HG02678 (cell line): Measurements from ENCODE around the gene MIGA2.
"Not testable (repeated sequence)": the region's sequence is repeated elsewhere in the genome, so short reads cannot be mapped to it uniquely, and the experiment has no call there.

ENCODE experiments used
- ATAC-seq: cut with Tn5 transposase; IDR thresholded peaks from one replicate; pipeline ENCODE4 v1.9.1; 2021; ENCODE audit warnings: mild to moderate bottlenecking, moderate library complexity; ENCODE audit not compliant: unreplicated experiment

Gene MIGA2

DNA sequence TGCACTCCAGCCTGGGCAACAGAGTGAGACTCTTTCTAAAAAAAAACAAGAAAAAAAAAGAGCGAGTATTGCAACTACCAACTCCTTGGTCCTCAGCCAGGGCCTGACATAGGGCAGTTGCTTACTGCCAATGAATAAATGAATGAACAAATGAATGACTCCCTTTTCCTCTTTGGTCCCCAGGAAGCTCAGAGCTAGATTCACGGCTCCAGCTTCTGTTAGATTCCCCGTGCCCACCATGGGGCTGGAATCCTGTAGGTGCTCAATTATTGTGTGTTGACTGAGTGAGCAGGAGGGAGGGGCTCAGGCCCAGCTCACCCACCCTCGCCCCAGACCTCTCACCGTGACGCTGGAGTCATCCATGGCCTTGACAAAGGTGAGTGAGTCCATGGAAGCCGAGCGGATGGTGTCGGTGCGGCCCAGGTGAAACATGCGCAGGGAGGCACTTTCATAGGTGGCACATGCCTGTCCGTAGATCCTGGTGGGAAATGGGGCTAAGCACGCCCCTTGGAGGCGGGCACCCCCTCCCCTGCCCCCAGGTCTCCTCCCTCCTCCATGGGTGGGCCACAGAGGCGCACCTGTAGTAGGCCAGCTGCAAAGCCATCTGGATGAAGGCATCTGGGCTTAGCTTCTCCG is 61.4 kb downstream of the MIGA2 start:
- no peak for ATAC-seq

DNA sequence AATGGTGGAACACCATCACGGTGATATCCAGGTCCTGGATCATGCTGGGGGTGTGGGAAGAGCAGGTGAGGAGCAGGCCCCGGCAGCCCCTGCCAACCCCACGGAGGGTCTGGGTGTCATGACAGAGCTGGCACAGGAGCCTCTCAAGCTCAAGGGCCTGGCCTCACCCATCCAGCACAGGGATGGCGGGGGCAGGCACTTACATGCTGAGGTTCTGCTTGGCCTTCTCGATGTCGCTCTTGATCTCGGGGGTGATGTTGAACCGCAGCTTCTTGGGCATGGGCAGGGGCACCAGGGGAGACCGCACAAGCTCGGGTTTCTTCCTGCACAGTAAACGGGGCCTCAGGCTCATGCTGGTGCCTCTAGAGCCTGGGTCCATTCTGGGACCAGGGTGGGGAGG is 61.9 kb downstream of the MIGA2 start:
- no peak for ATAC-seq

DNA sequence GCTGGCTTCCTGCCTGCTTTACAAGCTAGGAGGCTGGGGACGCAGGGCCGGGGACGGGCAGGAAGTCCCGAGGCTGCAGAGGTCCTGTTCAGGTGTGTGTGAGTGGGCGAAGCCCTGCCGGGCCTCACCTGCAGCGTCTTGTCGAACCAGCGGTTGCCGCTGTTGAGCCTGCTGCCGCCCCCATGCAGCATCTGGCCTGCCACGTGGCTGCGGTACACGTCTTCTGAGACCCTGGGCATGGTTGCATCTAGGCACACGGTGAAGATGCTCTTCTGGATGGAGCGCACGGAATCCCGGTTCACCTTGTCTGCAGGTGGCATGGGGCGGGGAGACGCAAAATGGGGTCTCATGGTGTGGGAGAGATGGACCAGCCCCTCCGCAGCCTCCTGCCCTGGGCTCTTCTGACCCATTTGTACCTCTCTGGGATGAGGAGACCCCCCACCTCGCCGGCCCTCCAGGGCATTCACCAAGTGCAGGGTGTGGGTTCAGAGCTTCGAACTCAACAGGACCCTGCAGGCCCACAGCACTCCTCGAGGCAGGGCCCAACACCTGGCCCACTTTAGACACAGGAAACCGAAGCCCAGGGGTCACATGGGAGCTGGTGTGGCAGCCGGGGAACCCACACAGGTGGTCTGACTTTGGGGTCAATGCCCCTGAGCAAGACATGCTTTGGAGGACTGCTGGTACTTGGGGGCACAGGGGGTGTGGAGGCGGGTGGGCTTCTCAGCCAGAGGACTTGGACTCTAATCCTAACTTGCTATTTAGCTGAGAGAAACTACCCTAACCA is 64.2 kb downstream of the MIGA2 start:
- ATAC-seq, result no peak

DNA sequence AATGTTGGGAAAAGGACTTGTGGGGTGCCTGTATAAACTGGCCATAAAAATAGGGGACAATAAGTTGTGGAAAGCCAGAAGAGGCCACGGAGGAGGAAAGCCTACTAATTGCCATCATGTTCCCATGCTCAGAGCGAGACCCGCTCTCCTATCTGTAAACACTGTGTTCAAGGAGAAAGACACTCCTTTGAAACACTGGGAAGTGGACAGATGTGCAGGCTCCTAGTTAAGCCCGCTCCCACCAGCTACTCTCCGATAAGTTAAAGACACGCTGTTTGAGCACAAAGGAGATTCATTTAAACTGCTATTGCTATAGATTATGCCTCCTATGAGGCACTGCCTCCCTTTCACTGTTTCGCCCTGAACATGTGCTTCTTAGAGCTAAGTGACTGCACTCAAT is 64.9 kb downstream of the MIGA2 start:
- no peak for ATAC-seq

DNA sequence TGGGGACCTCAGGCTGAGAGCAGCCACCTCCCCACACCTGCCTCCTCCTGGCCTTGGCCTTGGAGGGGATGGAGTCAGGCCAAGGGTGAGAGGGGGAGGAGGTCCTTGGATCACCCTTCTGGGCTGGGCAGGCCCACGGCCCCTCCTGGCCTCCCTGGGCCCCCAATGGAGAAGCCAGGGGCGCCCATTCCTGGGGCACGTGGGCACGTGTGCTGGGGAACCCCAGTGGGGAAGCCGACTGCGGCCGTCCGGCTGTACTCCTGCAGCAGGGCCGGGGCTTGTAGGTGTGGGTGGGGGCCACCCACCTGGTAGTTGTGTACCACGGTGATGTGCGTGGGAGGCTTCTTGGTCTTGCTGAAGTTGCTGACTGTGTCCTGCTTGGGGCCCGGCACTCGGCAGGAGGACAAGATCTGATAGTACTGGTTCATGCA is 65.7 kb downstream of the MIGA2 start:
- no peak for ATAC-seq

DNA sequence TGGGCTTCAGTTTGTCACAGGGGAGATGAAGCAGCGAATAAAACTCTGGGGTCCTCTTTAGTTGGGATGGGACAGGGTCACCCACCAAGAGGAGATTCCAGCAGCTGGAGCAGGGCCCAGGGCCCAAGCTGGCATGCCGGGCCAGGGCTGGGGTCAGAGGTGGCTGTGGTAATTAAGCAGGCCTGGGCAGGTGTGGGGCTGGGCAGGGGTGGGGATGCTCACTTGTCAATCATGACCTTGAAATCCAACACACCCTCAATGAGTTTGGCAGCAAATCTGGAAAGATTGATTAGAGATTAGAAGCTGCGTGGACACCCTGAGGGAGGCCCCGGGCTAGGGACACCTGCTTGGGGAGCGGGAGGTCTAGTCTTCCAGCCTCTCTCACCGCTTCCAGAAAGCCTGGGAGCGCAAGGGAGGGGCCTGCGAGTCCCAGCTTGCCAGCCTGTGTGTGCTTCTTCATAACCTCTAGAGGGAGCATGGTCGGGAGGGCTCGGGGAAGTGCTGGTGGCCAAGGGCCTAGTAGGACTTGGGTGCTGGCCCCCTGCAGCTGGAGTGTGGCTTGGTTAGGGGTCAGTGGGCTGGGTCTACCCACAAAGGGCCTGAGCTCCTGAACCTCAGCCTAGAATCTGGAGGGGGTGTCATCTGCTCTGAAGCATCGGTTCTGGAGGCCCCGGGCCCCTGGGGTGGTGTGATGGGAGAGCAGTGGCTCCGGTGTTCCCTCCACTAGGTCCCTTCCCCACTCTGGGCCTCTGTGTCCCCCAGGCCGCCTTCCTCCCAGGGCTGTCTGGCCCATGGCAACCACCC is 66.6 kb downstream of the MIGA2 start:
- ATAC-seq, result no peak

DNA sequence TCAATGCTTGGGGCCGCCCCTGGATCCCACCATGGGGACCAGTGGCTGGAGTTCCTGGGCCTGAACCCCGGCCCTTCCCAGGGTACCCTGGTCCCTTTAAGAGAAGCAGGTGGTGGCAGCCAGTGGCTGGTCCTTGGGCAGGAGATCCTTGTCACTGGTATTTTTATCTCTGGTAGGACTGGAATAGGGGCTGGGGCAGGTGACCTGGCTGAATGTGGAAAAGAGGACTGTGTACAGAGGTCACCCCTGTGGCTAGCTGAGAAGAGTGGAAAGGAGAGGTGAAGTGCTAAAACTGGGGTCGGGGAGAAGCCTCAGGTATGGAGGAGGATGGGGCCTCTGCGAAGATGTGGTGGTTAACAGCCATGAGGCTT is 67.2 kb downstream of the MIGA2 start:
- no peak for ATAC-seq

DNA sequence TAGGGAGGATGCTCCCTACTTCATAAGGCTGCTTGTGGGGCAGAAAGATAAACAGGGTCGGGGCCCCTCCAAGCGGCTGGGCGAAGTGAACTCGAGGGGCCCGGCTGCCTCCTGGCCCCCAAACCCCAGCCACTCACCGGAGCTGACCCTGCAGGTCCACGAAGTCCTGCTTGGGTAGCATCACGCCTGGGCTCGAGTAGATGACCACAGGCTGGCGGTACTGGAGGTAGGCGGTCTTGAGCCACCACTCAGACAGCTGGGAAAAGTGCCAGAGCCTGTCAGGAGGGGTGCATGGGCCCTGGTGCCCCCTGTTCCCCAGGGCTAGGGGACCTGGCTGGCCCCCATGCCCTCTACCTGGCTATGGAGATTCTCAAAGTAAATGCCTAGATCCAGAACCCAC is 67.6 kb downstream of the MIGA2 start:
- ATAC-seq, result no peak

DNA sequence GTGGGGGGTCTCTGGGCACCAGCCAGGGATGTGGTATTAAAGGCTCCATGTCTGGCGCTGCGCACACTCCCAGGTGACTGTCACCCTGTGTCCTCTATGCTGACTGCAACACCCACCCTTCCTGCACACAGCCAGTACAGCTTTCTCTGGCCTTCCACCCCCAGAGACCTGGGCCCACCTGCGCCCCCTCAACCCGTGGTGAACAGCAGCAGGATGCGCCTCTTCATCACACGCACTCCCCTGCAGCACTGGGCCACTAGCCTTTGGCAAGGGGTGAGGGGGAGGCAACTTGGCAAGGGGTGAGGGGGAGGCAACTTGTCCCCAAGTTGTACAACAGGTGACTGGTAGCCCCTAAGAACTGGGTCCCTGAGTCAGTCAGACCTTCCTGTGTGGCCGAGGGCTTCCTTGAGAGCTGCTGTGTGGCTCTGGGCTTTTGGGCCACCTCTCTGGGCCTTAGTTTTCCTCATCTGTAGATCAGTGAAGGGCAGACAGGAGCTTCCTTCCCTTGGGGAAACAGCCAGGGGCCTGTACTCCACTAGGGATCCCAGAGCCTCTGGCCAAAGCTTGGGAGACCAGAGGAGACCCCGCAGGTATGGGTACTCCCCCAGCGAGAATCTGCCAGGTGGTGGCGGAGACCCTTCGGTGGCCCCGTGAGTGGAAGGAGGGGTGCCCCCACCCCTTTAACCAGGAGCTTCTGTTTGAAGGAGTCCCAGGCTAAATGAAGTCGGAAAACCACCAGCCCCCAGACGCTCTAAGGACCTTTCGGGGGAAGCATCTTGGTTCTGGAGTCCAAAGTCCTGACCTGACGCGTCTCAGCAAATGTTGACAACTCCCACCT is 69.7 kb downstream of the MIGA2 start:
- no peak for ATAC-seq

DNA sequence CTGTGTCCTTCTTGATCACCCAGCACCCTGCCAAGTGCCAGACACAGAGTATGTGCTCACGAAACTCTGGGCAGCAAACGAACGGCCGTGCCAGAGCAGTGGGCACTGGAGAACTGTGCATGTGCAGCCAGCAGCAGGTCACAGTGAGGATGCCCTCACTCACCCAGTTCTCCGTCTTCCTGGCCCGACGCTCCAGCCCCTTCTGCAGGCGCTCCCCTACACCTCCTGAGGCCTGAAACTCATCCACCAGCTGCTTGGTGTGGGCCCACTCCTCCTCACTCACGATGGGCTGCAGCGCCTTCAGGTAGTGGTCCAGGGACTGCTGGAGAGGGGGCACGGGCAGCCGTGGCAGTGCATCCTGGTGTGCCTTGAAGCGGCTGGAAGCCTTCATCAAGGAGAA is 71.2 kb downstream of the MIGA2 start:
- ATAC-seq, result no peak

DNA sequence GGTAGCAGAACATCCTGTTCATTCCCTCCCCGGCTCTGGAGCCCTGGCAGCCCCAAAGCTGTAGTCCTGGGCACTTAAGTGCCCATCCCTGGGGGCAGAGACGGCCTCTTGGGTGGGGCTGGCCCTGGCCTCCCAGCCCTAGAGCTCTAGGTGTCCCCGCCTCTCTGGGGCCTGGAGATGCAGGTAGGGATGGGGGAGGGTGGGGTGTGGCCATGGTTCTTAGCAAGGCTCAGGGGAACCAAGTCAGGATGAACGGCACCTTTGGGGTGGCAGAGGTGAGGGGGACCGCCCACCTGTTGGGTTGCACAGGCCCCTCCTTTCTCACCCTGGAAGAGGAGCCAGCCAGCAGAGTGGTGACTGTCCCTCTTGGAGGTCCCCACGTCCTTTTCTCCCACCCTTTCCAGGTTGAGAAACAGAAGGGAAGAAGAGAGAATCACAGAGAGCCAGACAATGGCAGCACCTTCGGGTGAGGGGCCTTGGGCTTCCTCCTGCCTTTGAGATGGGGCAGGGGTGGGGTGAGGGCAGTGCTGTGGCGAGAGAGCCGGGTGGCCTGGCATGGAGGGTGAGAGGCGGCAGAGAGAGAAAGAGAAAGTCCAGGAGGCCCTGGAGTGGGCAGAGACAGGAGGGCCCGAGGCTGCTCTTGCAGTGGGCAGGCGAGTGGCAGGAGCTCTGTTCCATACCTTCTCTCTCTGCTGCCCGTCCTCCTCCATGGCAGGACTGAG is 71.8 kb downstream of the MIGA2 start:
- ATAC-seq, result no peak

DNA sequence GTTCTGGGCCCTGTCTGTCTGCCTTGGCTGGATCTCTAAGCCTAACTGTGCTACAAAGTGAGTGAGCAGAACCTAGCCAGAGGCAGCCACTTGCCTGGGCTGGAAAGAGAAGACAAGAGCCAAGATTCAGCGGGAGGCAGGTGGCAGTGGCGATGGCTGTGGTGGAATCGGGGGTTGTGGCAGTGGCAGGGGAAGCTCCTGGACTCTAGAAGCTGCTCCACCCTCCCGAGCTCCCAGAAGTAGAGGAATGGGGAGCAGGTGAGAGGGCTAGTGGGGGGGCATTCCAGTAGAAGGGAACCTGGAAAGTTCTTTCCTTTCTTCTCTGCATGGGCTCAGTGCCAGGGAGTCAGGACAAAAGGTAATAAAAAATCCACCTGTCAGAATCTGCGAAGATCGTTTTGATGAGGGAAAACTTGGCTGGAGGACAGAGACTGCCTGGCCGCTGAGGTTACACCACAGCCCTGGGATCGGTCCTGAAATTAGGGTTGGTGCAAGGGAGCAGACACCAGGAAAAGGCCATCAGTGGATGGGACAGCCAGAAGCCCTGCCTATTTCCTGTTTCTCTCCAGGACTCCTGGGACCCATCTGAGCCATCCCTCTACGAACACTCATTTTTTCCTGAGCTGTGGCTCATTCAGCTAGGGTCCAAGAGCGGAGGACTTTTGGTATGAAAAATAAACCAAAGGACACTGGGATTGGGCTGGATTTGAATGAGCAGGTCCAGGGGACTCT is 72.5 kb downstream of the MIGA2 start:
- no peak for ATAC-seq

DNA sequence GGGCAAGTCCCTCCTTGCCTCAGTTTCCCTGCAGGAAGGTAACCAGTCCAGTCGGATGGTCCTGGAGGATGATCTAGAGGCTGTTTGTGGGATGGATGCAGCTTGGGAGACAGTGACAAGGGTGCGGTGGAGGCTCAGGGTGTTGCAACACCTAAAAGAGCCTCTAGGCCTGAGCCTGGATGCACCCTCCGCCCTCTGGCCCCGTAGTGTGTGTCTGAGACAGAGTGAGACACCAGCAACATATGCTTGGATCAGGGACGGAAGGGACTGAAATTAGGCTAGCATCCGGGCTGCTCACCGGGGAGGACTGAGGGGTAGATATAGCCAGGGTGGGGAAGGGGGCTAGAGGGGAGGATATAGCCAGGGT is 73.1 kb downstream of the MIGA2 start:
- no peak for ATAC-seq

DNA sequence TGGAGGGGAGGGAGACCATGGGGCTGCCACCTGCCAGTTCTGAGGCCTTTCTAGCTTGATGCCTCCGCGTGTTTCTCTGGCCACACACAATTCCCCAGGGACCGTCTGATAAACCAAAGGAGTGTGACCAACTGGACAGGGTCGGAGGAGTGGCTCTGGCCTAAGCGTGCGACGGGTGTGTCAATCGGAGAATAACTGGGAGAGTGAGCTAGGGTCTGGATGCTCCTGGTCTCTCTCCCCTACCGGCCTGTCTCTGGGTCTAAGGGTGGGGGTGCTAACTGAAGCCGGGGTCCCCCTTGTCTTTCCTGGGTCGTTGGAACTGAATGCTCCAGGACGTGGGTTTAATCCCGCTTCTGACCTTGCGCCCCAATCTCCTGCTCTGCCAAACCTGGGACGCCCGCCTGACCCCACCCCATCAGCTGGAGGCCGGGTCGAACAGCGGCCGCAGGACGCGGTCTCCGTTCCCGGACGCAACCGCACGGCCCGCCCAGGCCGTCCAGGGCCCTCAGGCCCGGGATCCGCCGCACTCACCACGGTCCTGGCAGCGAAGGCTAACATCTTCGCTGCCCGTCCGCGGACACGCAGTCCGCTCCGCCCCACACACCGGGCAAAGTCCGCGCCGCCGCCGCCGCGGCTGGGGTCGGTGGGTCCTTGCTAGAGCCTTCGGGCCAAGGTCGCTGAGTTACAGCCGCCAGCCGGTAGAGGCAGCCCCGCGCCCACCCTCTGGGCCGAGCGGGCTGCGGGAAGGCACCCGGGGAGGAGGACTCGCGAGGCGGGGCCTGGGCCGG is 73.7 kb downstream of the MIGA2 start:
- ATAC-seq, result peak; percentile 1

DNA sequence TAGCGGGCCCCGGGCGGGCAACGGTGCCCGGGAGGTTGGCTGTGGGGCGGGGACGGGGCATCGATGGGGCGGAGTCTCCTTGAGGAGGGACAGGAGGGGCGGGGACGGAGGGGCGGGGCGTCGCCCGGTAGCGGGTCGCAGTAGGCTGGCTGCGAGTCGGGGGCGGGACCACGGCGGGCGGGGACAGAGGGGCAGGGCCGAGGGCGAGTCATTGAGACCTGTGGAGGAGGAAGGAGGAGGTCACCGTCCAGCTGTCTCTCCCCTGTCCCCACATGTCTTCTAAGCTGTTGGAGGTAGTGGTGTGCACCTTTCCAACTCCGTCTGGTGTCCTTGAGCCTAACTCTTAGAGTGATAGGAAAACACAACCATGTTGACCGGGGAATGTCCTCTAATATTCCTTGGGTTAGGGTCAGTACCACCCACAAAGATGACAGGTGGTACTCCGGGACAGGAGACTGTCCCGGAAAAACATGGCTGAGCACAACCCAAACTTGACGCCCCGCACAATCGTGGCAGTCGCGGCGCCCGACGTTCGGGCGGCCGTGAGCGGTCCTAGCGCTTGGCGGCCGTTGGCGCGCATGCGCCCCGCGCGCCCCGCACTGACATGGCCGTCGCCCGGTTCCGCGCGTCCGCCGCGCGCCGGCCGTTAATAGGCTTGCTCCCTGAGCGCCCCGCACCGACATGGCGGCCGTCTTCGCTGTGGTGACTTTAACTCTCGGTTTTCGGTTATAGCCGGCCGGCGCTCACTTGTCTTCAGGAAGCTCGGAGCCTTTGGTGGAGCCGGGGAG is 74.5 kb downstream of the MIGA2 start, which contains the start of the genes CRAT and PTPA:
TSS of gene CRAT (minus strand) at position 54 of the 788 bp plus-strand sequence. CDS start 284 bp downstream, outside the sequence.
TSS of gene PTPA (plus strand) at position 676 of the 788 bp plus-strand sequence. CDS start 186 bp downstream, outside the sequence.
- ATAC-seq, result peak; percentile 80

DNA sequence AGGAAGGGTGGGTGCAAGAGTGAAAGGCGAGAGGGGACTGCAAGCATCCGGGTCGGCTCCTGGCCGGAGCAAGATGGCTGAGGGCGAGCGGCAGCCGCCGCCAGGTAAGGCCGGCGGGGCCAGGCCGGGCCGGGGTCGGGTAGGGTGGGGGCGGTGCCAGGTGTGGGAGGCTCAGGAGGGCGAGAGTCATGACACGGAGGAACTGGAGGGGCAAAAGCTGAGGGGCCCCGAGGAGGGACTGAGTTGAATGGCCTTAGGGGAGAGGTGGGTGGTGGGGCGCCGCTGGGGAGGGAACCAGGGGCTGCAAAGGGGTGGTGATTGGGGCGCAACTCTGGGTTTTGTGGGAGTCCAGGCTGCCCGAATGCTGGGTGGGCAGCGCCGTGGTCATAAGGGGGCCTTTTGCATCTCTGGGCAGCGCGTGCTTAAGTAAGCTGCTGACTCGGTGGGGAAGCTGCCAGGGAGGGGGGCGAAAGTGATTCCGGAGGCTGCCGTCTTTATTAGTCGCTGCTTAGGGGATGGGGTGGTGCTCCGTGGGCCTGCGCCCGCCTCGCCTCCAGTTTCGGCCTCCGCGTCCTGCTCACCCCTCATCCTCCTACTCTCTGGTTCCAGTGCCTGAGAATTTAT is 75.2 kb downstream of the MIGA2 start:
- no peak for ATAC-seq

DNA sequence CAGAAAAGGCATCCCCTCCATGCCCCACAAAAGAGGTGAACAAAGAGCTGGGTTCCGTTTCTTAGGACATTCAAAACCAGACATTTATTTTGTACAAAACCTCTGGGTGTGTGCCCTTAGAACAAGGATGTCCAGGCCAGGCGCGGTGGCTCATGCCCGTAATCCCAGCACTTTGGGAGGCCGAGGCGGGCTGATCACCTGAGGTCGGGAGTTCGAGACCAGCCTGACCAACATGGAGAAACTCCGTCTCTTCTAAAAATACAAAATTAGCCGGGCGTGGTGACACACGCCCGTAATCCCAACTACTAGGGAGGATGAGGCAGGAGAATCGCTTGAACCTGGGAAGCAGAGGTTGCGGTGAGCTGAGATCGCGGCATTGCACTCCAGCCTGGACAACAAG is 76.1 kb downstream of the MIGA2 start:
- not testable (repeated sequence) for ATAC-seq
